OCI-LY1 (cell line): ENCODE measurements around the gene REG3A.

Experiments used
- CTCF ChIP-seq: fragments of 200-600 bp; sonication (generic), shearing (Covaris generic); IDR thresholded peaks from 2 replicates; pipeline ENCODE4 v1.5.1; 2017; ENCODE audit warnings: mild to moderate bottlenecking, antibody characterized with exemption, low read length, moderate library complexity, mixed read lengths
- EZH2 ChIP-seq: fragments of 200-600 bp; sonication (generic), shearing (Covaris generic); IDR thresholded peaks from 2 replicates; pipeline ENCODE4 v1.8.0; 2017; ENCODE audit warnings: borderline replicate concordance, mixed run types, mild to moderate bottlenecking, antibody characterized with exemption, low read length, moderate library complexity, mixed read lengths

- TF ChIP-seq CTCF (no peak), EZH2 (no peak)
These were observed 3.2 kb upstream of the REG3A start for GRCh38 chr2:79162801-79163200.
